ENCODE results near the gene NACC1. TPM values are rescaled to one million over a fixed set of nuclear protein-coding genes. Genes with fewer than 3 reads are reported as not detected.
A peak's percentile ranks its signal among the peaks of the same experiment; 100 is the strongest.
"Not testable (repeated sequence)": the region's sequence is repeated elsewhere in the genome, so short reads cannot be mapped to it uniquely, and the experiment has no call there.

NACC1 gene
- total and polyA plus RNA-seq, 7 donors, result 11.9 to 63.4 (median 43.5) TPM

- peaks cover 23% of the 10 kb centered on the region for H3K4me1 ChIP-seq
- H3K9me3 ChIP-seq, result no peaks in the 10 kb centered on the region
- ATAC-seq, result no peak
- H3K27me3 ChIP-seq (ENCODE audit: insufficient read depth in 3 of 3, low read length in 2 of 3), result no peaks in the 10 kb centered on the region
- WGBS, 3 donors, result 78 to 84% (median 81%) methylated on average over 19 of the region's 19 CpGs
- intact Hi-C loops (cut with DNase I), result no loop called here
- no peak for DNase-seq
- H3K4me3 ChIP-seq, result no peak overlapping the region
- H3K27ac ChIP-seq, result peak overlapping the region; percentile 81
- H3K36me3 ChIP-seq (ENCODE audit: insufficient read depth in 1 of 2, low read depth in 1 of 2), result no peaks in the 10 kb centered on the region
- no peak for TF ChIP-seq CTCF (IDR thresholded peaks at IDR 0.05)
Observed at GRCh38 chr19:13165162-13165997, 47.3 kb downstream of the NACC1 start.

GRCh38 chr19:13166151-13166550, 48.1 kb downstream of the NACC1 start:
- H3K27me3 ChIP-seq (ENCODE audit: insufficient read depth in 3 of 3, low read length in 2 of 3); DNase-seq; H3K9me3 ChIP-seq; H3K4me3 ChIP-seq; intact Hi-C loops (cut with DNase I); ATAC-seq; H3K36me3 ChIP-seq (ENCODE audit: insufficient read depth in 1 of 2, low read depth in 1 of 2): not testable (repeated sequence)
- Histone ChIP-seq H3K27ac (peak overlapping the region; percentile 81), H3K4me1 (peaks cover 23% of the 10 kb centered on the region)
- 96 to 99% (median 97%) methylated on average over 3 of the region's 3 CpGs for WGBS, 3 donors

- ATAC-seq (no peak), DNase-seq (no peak)
- Histone ChIP-seq H3K9me3 (no peaks in the 10 kb centered on the region), H3K27me3 (ENCODE audit: insufficient read depth in 3 of 3, low read length in 2 of 3) (no peaks in the 10 kb centered on the region), H3K27ac (no peak overlapping the region), H3K4me1 (peaks cover 18% of the 10 kb centered on the region), H3K36me3 (ENCODE audit: insufficient read depth in 1 of 2, low read depth in 1 of 2) (no peaks in the 10 kb centered on the region), H3K4me3 (no peak overlapping the region)
- intact Hi-C loops (cut with DNase I), result no loop called here
- 74 to 78% (median 75%) methylated on average over 5 of the region's 5 CpGs for WGBS, 3 donors
- no peak for TF ChIP-seq CTCF (IDR thresholded peaks at IDR 0.05)
Observed at GRCh38 chr19:13169769-13170168, 51.7 kb downstream of the NACC1 start.

- no peaks in the 10 kb centered on the region for H3K9me3 ChIP-seq
- WGBS, 3 donors, result 93 to 95% (median 94%) methylated on average over 7 of the region's 7 CpGs
- no peak overlapping the region for H3K4me3 ChIP-seq
- H3K27ac ChIP-seq, result no peak overlapping the region
- no peak for ATAC-seq
- no peaks in the 10 kb centered on the region for H3K27me3 ChIP-seq (ENCODE audit: insufficient read depth in 3 of 3, low read length in 2 of 3)
- DNase-seq, result no peak
- no peaks in the 10 kb centered on the region for H3K36me3 ChIP-seq (ENCODE audit: insufficient read depth in 1 of 2, low read depth in 1 of 2)
- TF ChIP-seq CTCF (IDR thresholded peaks at IDR 0.05), result no peak
- intact Hi-C loops (cut with DNase I), result no loop called here
- peaks cover 17% of the 10 kb centered on the region for H3K4me1 ChIP-seq
Observed at GRCh38 chr19:13171146-13171545, 53.1 kb downstream of the NACC1 start.

GRCh38 chr19:13172346-13173138, 54.5 kb downstream of the NACC1 start:
- no peaks in the 10 kb centered on the region for H3K9me3 ChIP-seq
- H3K27ac ChIP-seq, result peak overlapping the region; percentile 46
- DNase-seq (peak; percentile 82), ATAC-seq (peak; percentile 48 to 72 (median 67))
- 27 to 36% (median 31%) methylated on average over 17 to 18 of the region's 18 CpGs for WGBS, 3 donors
- peak overlapping the region; percentile 15 for H3K4me3 ChIP-seq
- no peaks in the 10 kb centered on the region for H3K27me3 ChIP-seq (ENCODE audit: insufficient read depth in 3 of 3, low read length in 2 of 3)
- no peaks in the 10 kb centered on the region for H3K36me3 ChIP-seq (ENCODE audit: insufficient read depth in 1 of 2, low read depth in 1 of 2)
- intact Hi-C loops (cut with DNase I), result no loop called here
- peaks cover 10% of the 10 kb centered on the region for H3K4me1 ChIP-seq
- TF ChIP-seq CTCF (IDR thresholded peaks at IDR 0.05), result no peak

Measured in psoas muscle (tissue), 8 donors.